Thoracic aorta (tissue), 2 donors: ENCODE measurements around the gene COMMD7. TPM values are rescaled to one million over a fixed set of nuclear protein-coding genes. Genes with fewer than 3 reads are reported as not detected.

ENCODE experiments used
- ATAC-seq: fragments of 150-250 bp; one replicate; pipeline ENCODE4 v1.8.0; 2017; ENCODE audit warnings: low read depth; ENCODE audit not compliant: insufficient number of reproducible peaks, low FRiP score
- DNase-seq: peaks from one replicate; pipeline ENCODE4 v3.0.0-alpha.2; 2020; ENCODE audit warnings: low spot score
- H3K27ac ChIP-seq, 2 donors: fragments of 200-600 bp; sonication (generic); 1 replicate in 1 of 2; 2 replicates in 1 of 2; pipeline ENCODE4 v1.5.1; 2016; ENCODE audit warnings: mild to moderate bottlenecking in 2 of 2, moderate library complexity in 2 of 2
- H3K27me3 ChIP-seq: fragments of 200-600 bp; sonication (generic); replicated peaks from 2 replicates; pipeline ENCODE4 v1.6.0; 2016; ENCODE audit warnings: mild to moderate bottlenecking; ENCODE audit not compliant: insufficient read depth
- H3K36me3 ChIP-seq: fragments of 200-600 bp; sonication (generic); one replicate; pipeline ENCODE4 v1.5.1; 2016
- H3K4me1 ChIP-seq, 2 donors: fragments of 200-600 bp; sonication (generic); 1 replicate in 1 of 2; 2 replicates in 1 of 2; pipeline versions ENCODE4 v1.5.1 to v1.6.0; 2016; ENCODE audit warnings: low read depth in 2 of 2, mild to moderate bottlenecking in 1 of 2; ENCODE audit not compliant: control insufficient read depth in 1 of 2
- H3K4me3 ChIP-seq: fragments of 200-600 bp; sonication (generic); 2 replicates; pipeline ENCODE4 v1.5.1; 2016; ENCODE audit warnings: mild to moderate bottlenecking
- H3K9me3 ChIP-seq: fragments of 200-600 bp; sonication (generic); 2 replicates; pipeline ENCODE4 v1.5.1; 2016
- CTCF ChIP-seq: fragments of 200-600 bp; sonication (generic); IDR thresholded peaks from one replicate; pipeline ENCODE4 v1.5.1; 2019; ENCODE audit warnings: antibody characterized with exemption
- total RNA-seq, 2 donors: library from RNA; depleted of rRNA; stranded (reverse); fragments of >200 nt; gene quantifications; one replicate each; pipeline versions ENCODE4 v1.1.0 to v1.2.3, GENCODE V29; 2016

COMMD7 gene
- total RNA-seq, 2 donors from 2014 or later: 15.7 to 24.6 TPM

GRCh38 chr20:32751293-32751692 is 8.0 kb upstream of the COMMD7 start:
- TF ChIP-seq CTCF: no peak
- no peak for DNase-seq
- no peak for ATAC-seq

GRCh38 chr20:32749914-32750637 is 6.8 kb upstream of the COMMD7 start:
- Histone ChIP-seq H3K4me3 (no peak overlapping the region), H3K27me3 (no peaks in the 10 kb centered on the region), H3K9me3 (no peaks in the 10 kb centered on the region), H3K27ac (no peak overlapping the region), H3K36me3 (no peaks in the 10 kb centered on the region), H3K4me1 (no peaks in the 10 kb centered on the region)
- TF ChIP-seq CTCF: no peak
- ATAC-seq (no peak), DNase-seq (no peak)

More at GRCh38 chr20:32751293-32751692, 8.0 kb upstream of the COMMD7 start:
- Histone ChIP-seq H3K4me1 (no peaks in the 10 kb centered on the region), H3K27ac (no peak overlapping the region), H3K9me3 (no peaks in the 10 kb centered on the region), H3K4me3 (no peak overlapping the region), H3K36me3 (no peaks in the 10 kb centered on the region), H3K27me3 (no peaks in the 10 kb centered on the region)

- DNase-seq: no peak
- Histone ChIP-seq H3K4me1 (peaks cover 9 to 31% of the 10 kb centered on the region in 2 donors), H3K9me3 (no peaks in the 10 kb centered on the region), H3K36me3 (no peaks in the 10 kb centered on the region), H3K27me3 (no peaks in the 10 kb centered on the region), H3K27ac (peak overlapping the region; percentile 59 to 80), H3K4me3 (peak overlapping the region; percentile 83)
- TF ChIP-seq CTCF: no peak
- no peak for ATAC-seq
Measured at GRCh38 chr20:32742322-32743236, 688 bp downstream of the COMMD7 start.

GRCh38 chr20:32741151-32741550 is 2.1 kb downstream of the COMMD7 start:
- no peaks in the 10 kb centered on the region for H3K27me3 ChIP-seq
- no peaks in the 10 kb centered on the region for H3K36me3 ChIP-seq
- H3K9me3 ChIP-seq: no peaks in the 10 kb centered on the region
- DNase-seq (no peak), ATAC-seq (no peak)
- peaks cover 9 to 31% of the 10 kb centered on the region in 2 donors for H3K4me1 ChIP-seq
- no peak overlapping the region for H3K4me3 ChIP-seq
- no peak for TF ChIP-seq CTCF
- no peak overlapping the region for H3K27ac ChIP-seq
